HG03039 (cell line): ENCODE measurements around the gene P2RX6.
A peak's percentile ranks its signal among the peaks of the same experiment; 100 is the strongest.

Experiments used
- ATAC-seq: cut with Tn5 transposase; IDR thresholded peaks from one replicate; pipeline ENCODE4 v1.9.1; 2021; ENCODE audit warnings: mild to moderate bottlenecking, moderate library complexity; ENCODE audit not compliant: unreplicated experiment

P2RX6 gene

DNA sequence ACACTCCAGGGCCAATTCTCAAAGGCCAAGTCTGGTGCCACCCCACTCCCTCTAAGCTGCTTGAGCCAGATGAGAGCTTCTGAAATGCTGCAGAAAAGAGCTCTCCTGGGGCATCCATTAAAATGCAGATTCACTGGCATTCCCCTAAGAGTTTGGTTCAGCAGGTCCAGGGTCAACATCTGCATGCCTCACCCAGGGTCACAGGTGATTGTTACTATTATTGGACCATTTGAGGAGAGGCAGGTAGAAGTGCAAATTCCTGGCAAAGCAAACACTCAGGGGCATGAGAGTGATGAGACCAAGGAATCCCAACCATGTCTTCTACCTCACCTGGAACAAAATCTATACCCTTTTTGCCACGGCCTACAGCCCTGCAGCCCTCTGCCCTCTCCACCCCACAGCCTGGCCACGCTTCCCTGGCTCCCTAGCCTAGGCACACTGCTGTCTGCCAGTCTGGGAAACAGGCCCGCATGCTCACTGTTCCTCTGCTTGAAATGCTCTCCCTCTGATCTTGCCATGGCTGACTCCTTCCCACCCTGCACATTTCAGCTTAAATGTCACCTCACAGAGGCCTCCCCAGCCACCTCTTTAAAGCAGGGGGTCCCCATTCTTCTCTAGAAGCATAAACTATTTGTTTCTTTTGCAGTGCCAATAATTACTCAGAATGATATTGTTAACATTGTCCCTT lies 4.4 kb upstream of the P2RX6 start:
- no peak for ATAC-seq

DNA sequence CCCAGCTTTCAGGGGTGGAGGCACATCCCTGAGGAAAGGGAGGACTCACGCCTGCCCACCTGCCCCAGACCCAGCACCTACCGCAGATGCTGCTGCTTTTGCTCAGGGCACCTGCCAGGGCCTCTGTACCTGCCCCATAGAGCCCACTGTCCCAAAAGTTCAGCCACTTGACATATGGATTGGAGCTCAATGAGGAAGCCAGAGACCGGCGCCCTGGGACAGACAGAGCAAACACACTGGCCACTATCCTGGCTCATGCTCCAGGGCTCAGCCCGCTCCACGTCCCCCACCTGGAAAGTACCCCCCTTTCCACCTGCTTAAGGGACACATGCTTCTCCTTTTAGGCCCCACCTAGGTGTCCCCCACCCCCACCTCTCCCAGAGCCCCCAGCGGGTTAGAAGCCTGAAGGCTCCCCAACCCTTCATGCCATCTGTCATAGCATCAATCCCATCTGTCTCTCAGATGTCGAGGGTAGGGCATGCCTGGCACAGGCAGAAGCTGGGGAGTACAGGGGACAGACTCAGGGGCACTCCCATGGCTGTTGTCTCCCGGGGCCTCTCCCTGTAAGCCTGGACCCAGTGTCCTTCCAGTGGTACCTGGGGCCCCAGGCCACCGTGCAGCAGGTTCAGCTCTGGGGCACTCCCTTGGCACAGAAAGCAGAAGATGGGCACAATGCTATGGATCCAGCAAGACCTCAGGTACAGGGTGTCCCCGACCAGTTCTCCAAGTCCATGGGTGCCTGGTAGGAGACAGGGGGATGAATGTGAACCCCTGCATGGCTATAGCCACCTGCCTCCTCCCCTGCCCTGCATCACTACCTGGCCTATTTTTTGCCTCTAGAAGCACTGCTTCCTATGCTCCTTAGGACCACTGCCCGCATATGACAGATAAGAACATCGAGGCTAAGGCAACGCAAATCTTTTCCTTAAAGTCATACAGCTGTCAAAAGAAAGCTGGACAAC lies 2.2 kb upstream of the P2RX6 start:
- no peak for ATAC-seq

DNA sequence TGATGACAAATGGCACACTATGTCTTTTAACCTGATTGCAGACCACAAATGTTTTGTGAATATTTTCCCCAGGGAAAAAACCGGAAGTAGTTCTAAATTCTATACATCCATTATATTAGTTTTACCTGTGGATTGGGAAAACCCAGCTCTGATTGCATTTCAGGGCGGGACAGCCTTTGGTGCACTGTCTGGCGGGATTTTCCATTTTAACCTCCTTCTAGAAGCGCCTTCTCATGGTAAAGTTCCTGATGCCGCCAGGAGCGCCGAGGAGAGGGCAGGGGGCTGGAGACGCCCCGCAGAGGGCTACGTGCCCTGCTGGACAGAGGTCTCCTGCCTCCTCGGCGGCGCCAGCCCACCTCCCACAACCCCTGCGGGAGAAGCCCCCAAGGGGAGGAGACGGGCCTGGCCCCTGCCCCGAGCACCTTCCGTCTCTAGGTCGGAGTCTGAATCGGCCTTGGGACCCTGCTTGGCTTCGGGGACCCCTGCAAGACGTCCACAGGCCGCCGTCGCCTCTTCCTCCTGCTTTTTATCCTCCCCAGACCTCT lies 1.2 kb upstream of the P2RX6 start:
- ATAC-seq = peak; percentile 6

DNA sequence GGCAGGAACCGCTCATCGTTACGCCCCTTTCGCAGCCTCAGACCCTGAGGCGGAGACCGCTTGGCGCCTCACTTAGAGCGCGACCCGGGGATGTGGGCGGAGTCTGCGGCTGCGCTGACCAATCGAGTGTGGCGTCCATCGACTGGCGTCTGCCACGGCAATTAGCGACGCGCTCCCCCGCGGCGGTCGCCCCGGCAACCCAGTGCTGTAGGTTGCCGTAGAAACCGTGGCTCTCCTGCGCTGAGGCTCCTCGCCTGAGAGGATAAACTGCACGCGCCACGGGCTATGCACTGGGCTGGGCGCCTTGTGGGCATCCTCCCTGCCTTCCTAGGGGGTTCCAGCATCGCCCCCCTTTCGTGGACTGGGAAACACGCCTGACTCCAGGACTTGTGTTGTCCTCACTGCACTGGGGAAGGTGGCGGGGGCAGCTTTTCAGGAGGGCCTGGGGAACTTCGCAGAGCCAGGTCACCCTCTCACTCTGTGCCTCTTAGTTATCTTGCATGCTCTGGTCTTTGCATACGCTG lies 701 bp upstream of the P2RX6 start:
- peak; percentile 71 for ATAC-seq

DNA sequence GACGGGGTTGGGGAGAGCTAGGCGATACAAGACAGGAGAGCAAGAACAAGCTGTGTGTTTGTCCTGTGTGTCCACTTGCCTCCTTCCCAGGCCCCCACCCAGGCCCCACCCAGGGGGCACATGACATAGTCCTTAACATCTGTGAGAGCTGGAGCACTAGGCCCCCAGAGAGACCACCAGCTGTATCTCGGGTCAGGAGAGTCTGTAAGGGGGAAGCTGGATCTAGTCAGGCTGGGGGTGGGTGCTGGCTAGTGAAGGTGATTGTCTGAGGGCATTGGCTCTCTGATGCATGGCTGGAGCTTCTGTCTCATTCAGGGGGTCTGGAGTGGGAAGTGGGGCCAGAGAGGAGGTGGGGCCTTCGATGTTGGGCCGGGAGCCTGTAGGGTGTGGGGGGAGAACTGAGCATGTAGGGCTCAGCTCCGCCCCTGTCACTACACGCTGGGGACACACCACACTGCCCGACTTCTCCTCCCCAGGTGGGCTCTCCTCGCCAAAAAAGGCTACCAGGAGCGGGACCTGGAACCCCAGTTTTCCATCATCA lies 571 bp downstream of the P2RX6 start:
- ATAC-seq = no peak

DNA sequence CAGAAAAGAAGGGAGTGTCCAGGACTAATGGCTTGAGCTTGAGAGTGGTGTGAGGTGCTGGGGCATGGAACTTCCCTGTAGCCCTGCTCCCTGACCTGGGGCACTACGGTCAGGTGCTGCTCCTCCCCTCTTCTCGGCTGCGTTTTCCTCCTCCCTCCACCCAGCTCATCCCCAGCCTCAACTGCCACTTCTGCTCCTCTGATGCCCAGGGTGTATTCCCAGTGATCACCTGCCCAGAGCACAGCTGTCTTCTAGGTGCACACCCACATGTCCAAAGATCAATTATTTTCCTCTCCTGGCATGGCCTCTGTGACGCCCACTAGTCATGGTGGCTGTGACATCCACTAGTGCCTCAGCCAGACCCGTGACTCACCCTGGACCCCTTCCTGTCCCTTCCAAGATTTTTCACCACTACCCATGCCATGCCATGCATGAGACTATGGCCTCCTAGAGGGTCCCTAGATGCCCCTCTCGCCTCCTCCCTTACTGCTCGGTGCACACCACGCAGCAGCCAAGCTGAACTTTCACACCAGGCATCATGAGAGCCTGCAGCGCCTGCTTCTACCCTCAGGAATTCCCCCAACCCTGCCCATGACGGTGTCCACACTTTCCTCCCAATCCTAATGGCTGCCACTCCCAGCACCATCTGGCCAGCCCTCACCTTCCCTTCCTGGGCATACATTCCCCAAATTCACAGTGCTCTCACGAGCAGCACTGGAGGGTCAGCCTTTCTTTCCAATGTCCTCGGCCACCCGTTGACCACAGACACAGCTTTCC lies 1.9 kb downstream of the P2RX6 start:
- ATAC-seq = no peak

DNA sequence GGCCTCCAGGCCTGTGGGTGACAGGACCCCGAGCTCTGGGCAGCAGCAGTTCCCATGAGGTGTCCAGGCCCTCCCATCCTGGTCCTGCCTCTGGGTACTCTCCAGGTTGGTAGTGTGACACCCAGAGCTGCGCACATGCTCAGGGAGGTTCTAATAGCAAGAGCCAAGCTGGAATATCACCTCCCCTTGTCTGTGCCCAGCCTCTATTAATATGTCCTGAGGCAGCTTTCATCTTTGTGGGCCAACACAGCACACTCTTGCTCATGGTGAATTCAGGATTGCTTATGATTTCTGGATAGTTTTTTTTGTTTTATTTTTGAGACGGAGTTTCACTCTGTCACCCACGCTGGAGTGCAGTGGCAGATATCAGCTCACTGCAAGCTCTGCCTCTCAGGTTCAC lies 3.3 kb downstream of the P2RX6 start:
- no peak for ATAC-seq

DNA sequence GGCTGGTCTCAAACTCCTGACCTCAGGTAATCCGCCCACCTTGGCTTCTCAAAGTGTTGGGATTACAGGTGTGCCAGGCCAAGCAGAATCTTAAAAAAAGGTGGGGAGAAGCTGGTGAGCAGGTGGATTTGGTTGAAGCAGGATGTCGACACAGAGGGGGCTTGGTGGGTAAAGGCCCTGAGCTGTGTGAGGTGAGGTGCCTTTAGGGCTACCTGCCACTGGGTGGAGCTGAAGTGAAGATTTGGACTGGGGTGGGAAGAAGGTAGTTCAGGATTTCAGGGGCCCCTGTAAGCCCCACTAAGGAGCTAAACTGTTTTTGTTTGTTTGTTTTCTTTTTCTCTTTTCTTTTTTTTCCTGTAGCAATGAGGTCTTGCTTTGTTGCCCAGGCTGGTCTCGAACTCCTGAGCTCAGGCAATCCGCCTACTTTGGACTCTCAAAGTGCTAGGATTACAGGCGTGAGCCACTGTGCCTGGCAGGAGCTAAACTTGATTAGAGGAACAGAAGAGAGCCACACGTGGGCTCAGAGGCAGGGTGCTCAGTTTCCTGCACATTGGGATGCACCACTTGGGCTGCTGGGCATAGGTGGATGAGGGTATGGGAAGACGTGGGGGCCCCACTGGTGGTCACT lies 6.0 kb downstream of the P2RX6 start:
- ATAC-seq = no peak

DNA sequence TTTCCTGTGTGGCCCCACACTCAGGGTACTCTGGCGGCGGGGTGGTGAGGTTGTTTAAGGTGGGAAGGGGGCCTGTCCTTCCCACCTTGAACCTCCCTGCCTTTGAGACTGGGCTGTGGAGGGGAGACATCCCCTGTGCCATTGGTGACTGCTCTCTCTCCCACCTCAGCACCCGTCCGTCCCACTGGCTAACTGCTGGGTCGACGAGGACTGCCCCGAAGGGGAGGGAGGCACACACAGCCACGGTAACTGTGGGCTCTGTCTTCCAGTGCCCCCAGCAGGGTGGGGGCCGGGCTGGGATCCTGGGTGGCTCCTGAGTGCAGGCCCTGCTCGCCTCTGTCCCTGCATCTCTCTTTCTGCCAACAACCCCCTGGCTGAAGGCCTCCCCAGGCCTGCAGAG lies 7.5 kb downstream of the P2RX6 start:
- no peak for ATAC-seq

DNA sequence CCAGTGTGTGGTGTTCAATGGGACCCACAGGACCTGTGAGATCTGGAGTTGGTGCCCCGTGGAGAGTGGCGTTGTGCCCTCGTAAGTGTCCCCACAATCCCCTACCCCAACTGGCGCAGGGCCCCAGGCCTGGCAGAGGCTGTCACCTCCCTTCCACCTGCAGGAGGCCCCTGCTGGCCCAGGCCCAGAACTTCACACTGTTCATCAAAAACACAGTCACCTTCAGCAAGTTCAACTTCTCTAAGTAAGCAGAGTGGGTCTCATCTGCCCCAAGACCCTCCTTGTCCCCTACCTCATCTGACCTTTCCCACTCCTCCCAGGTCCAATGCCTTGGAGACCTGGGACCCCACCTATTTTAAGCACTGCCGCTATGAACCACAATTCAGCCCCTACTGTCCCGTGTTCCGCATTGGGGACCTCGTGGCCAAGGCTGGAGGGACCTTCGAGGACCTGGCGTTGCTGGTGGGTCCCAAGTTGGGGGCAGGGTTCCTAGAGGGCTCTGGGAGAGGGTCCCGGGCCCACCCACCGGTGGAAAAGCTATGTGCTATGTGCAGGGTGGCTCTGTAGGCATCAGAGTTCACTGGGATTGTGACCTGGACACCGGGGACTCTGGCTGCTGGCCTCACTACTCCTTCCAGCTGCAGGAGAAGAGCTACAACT lies 8.1 kb downstream of the P2RX6 start:
- no peak for ATAC-seq

DNA sequence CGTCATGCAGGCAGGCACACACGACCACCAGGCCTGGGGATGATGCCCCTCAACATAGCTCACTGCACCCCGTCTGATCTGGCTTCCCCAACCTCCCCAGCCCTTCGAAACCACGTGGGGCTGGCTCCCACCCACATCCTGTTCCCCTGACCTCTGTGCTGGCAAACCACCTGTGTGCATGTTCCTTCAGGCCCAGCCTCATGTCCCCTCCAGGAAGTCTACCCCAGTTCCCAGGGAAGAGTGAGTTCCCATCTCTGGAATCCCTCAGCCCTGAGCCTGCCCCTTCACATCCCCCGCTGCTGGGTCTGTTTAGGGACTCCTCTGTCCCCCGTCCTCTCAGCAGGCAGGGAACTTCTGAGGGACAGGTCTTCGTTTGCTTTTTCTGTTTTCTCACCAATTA lies 10.3 kb downstream of the P2RX6 start:
- no peak for ATAC-seq

DNA sequence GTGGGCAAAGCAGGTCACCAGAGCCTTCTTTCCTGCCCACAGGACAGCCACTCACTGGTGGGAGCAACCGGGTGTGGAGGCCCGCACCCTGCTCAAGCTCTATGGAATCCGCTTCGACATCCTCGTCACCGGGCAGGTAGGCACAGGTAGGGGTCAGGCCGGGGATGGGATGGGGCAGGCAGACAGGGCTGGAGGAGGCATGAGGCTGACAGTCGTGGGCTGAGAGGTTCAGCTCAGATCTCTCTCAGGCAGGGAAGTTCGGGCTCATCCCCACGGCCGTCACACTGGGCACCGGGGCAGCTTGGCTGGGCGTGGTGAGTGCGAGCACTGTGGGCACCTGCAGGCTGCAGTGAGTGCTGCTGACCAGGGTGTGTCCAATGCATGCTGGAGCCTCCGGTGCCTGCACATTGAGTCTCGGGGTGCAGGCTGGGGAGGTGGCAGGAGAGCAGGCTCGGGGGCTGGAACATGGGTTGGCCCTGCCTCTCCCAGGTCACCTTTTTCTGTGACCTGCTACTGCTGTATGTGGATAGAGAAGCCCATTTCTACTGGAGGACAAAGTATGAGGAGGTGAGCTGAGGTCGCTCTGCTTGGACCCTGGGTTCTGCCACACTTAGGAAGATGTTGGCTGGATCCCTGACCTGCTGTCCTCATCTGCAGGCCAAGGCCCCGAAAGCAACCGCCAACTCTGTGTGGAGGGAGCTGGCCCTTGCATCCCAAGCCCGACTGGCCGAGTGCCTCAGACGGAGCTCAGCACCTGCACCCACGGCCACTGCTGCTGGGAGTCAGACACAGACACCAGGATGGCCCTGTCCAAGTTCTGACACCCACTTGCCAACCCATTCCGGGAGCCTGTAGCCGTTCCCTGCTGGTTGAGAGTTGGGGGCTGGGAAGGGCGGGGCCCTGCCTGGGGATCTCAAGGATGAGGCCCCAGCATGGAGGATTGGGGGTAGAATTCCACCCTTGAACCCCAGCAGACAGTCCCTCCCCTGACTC lies 11.1 kb downstream of the P2RX6 start:
- no peak for ATAC-seq

DNA sequence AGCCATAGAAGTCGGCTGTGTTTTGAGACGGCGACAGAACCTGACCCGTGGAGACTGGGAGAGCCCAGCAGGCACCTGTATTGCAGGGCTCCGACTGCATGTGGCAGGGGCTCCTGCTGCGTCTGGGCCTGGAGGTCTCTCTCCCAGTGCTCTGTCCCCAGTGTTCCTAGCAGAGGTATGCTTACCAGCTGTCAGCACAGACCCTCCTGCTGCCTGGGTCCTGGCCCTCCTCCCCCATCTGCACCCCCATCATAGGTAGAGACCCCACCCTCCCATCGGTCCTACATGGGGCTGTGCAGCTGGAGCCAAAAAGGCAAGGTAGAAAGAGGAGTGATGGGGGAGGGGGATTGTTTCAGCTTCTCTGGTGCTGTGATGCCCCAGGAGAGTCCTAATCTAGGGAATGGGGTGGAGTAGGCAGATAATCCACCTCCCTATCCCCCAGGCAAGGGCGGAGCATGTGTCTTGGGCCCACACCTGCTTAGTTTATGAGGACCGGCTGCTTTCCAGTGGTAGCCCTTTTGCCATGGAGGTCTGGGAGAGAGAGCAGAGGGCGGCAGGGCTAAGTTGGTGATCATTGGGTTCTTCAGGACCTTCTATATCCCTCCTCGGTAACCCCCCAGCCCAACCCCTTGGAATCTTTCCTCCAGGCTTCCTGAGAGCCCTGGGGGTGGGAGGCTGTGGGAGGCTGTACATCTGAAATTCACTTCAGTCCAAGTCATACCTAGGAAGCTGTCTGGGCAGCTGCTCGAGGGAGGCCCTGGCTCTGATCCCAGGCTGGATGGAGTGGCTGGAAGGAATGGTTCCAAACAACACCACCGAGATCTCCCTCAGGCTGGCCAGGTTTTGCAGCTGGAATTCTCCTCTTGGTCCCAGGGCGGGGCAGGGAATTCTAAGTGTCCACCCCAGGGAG lies 12.1 kb downstream of the P2RX6 start:
- no peak for ATAC-seq

DNA sequence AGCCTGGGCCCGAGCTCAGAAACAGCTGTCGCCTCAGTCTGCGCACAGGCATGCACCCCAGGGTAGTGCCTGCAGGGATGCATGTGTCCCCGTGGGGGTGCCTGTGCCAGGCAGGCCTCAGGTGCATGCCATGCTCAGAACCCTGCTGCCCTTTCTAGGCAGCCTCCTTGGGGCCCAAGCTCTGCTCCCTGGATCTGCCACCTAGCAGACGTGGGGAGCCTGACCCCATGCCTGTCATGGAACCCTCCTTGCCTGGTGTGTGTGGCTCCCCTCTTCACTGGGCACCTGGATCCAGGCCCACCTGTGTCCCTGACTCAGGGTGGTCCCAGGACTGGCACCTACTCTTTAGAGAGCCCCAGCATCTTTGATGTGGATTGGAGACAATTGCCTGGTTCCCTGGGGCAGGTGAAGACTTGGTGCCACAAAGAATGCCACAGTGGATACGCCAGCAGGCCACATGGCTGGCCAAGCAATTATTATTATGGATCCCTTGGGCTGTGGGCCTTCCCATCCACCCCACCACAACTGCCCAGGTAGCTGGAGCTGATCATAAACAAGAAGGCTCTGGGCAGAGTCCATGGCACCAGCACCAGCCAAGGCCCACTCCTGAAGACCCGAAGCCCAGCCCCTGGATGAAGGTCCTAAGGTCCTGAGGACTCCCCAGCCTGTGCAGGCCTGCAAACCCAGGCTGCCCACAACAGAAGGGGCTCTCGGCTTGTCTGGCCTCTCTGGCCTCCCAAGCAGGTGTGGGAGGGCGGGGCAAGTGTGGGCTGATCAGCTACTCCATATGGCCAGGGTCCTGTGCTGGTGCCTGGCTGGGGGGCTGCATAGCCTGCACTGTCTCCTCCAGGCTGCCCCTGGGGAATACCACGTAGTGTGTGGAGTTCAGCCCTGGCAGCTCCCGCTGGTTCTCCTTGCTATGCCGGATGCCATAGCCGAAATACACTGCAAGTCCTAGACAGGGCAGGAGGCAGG lies 13.6 kb downstream of the P2RX6 start:
- no peak for ATAC-seq

DNA sequence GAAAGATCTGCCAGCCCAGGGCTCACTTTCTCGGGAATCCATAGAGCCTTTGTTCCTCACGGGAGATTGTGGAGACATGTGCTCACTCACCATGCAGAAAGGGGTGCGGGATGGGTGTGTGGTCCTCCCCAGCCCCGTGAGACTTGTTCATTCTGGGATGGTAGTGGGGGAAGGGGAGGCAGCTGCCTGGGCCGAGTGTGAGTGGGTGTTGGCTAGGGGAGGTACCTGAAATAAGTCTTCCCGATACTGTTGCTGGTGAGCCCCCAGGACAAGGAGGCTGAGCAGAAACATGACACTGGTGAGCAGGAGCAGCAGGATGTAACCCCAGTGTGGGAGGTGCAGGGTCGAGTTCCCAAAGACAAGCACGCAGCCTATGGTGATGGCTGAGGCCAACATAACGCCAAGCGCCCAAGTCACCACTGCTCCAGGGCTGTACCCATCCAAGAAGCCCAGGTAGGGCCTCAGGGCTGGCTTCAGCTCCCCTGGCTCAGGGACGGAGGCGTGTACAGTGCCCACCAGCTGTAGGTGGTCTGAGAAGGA lies 14.6 kb downstream of the P2RX6 start:
- no peak for ATAC-seq

DNA sequence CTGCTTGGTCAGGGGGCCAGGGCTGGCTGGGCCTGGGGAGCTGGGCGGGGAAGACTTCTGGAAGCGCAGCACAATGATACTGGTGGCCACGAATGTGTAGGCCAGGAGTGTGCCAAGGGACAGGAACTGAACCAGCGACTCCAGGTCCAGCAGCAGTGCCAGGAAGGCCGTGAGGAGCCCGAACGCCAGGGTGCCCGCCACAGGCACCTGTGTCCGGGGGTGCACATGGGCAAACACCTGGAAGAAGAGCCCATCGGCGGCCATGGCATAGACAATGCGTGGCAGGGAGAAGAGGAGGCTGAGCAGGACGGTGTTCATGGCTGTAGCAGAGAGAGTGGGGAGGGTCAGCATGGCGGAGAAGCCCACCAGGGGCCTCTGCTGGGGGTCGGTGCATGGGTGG lies 15.1 kb downstream of the P2RX6 start:
- ATAC-seq = no peak
